Stimulated activated naive CD4-positive, alpha-beta T cell treated with Interleukin-2 at 50 U/mL for 16 hours (primary cell): ENCODE measurements around the gene TBX4.
"Not testable (repeated sequence)": the region's sequence is repeated elsewhere in the genome, so short reads cannot be mapped to it uniquely, and the experiment has no call there.

ENCODE experiments used
- DNase-seq: peaks from one replicate; lab custom pipeline; 2025; lab: John Stamatoyannopoulos, UW

Gene TBX4

DNA sequence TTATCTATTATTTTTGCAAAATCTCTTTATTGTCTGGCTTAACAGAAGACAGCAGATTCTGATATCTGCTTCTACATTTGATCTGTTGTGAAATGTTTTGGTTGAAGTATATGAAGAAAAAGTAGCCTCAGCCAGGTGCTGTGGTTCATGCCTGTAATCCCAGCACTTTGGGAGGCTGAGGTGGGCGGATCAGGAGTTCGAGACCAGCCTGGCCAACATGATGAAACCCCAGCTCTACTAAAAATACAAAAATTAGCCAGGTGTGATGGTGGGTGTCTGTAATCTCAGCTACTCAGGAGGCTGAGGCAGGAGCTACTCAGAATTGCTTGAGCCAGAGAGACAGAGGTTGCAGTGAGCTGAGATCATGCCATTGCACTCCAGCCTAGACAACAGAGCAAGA, 75.2 kb downstream of the TBX4 start:
- not testable (repeated sequence) for DNase-seq

DNA sequence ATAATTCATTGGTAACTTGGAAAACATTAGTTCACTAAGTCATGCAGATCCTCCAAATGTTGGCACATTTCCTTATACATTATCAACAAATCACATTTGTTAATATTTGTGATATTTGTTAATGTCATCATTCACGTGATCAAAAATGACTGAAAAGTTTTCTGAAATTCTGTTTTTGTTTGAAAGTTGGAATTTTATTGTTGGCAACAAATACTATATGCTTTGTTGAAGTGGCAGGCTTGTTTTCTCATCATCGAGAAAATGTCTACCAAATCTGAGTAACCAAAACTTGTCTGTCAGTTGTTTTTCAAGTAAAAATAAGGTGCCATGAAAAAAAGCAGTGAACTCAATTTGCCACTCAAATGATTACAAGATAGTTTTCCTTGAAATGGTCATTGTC, 75.9 kb downstream of the TBX4 start:
- no peak for DNase-seq

DNA sequence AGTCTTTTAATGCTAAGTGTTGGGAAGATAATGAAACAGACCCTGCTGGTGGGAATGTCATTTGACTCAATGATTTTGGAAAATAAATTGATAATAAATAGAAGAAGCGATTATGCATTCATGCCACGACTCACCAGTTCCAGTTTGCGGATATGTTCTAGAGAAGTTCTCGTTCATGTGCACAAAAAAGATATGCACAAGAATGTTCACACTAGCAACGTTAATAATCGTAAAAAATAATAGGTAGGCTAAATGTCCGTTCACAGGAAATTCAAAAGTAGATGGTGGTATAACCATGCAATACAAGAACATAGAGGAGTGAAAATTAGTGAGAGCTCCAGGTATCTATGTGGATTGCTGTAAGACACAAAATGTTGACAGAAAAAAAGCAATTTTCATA, 79.0 kb downstream of the TBX4 start:
- no peak for DNase-seq

DNA sequence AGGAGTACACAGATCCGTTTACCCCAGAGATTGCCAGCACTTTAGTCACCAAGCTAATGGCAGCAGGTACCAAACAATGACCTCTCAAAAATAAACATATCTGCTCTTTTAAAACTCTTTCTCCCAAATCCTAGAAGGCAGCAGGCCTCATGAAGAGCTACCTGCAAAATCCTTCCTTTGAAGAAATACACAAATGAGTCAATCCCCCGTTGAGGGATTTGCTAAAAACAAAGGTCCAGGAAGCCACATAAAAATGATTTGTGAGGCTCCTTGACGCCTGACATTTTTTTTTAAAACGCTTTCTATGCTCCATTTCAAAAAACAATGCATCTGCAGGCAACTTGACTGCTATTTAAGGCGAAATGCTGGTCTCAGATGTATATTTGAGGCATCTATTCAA, 80.6 kb downstream of the TBX4 start:
- DNase-seq = no peak

GRCh38 chr17:61533797-61534196, 81.6 kb downstream of the TBX4 start:
- no peak for DNase-seq

DNA sequence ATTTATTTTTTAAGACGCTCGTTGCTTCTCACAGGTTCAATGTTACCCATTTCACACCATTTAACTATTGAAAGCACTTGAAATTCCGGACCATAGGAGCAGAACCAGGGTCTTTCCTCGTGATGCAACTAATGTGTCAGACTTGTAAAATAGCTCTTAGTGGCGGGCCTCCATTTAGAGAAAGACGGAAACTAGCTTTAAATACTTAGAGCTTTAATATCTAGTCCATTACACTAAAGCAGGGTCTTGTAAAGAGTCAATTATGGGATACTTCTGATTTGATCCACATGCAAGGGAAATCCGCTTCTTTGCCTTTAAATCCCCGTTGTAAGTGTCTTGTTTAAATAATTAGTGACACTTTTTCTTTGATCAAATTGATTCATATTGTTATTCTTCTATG, 82.2 kb downstream of the TBX4 start:
- no peak for DNase-seq
